ENCODE data around the gene ADARB2.
"Not testable (repeated sequence)": the region's sequence is repeated elsewhere in the genome, so short reads cannot be mapped to it uniquely, and the experiment has no call there.

Gene ADARB2

GRCh38 chr10:1169186-1169885 is 568.0 kb downstream of the ADARB2 start:
- no peak for DNase-seq (ENCODE audit: low read depth in 2 of 3, low spot score in 1 of 3)

DNA sequence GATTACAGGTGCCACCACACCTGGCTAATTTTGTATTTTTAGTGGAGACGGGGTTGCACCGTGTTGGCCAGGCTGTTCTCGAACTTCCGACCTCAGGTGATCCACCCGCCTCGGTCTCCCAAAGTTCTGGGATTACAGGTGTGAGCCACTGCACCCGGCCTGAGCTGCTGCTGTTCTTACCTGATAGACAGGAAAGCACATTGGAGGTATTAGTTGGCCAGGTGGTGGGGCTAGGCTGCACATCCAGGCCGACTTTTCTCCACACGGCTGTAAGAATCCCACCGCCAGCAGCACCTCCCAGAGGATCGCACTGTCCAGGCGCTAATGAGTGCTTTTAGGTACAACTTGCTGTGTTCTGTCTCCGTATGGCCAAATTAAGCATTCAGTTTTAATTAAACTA is 568.6 kb downstream of the ADARB2 start:
- DNase-seq (ENCODE audit: low read depth in 2 of 3, low spot score in 1 of 3) = no peak

GRCh38 chr10:1166828-1167275 is 570.5 kb downstream of the ADARB2 start:
- DNase-seq (ENCODE audit: low read depth in 2 of 3, low spot score in 1 of 3) = no peak

DNA sequence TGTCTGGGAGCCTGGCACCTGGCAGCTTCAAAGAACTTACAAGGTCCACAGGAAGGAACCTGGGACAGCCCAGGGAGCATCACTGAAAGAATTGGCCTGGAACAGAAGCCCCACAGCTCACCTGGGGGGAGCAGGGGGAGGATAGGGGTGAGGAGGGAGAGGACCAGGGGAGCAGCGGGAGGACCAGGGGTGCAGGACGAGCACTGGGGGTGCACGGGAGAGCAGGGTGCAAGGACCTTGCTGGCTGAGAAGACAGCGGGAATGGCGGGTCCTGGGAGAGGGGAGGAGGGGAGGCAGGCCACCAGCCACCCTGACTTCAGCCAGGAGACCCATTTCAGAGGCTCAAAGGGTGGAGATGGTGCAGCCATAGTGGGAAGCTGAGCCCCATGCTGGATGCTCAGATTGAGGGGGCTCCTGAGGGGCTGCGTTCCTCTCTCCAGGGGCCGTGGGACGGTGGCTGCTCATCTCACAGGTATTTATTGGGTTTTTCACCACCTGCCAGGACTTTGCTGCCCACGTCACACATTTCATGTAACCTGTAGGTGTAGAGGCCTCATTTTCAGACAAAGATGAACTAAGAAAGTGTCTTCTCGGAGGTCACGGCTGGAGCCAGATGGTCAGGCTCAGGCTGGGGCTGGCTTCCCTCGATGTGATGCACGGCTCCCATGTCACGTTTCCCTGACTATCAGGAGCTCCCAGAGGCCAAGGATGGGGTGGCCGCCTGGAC is 571.1 kb downstream of the ADARB2 start:
- no peak for DNase-seq (ENCODE audit: low read depth in 2 of 3, low spot score in 1 of 3)

GRCh38 chr10:1163831-1164230 is 573.5 kb downstream of the ADARB2 start:
- no peak for DNase-seq (ENCODE audit: low read depth in 2 of 3, low spot score in 1 of 3)

- no peak for DNase-seq (ENCODE audit: low read depth in 2 of 3, low spot score in 1 of 3)
Measured at GRCh38 chr10:1163204-1163660, 574.1 kb downstream of the ADARB2 start.

- no peak for DNase-seq (ENCODE audit: low read depth in 2 of 3, low spot score in 1 of 3)
Measured at GRCh38 chr10:1162481-1163203, 574.7 kb downstream of the ADARB2 start.

DNA sequence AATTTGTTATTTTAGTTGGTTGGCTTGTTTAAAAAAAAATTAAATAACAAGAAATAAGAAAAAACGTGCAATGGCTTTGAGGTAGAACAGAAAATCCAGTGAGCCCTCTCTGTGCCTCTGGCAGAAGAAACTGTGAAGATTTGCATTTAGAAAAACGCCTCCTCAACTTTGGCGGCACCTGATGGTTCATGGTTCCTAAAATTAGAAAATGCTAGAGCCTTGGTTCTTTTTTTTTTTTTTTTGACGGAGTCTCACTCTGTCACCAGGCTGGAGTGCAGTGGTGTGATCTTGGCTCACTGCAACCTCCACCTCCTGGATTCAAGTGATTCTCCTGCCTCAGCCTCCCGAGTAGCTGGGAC is 576.0 kb downstream of the ADARB2 start:
- not testable (repeated sequence) for DNase-seq (ENCODE audit: low read depth in 2 of 3, low spot score in 1 of 3)

DNA sequence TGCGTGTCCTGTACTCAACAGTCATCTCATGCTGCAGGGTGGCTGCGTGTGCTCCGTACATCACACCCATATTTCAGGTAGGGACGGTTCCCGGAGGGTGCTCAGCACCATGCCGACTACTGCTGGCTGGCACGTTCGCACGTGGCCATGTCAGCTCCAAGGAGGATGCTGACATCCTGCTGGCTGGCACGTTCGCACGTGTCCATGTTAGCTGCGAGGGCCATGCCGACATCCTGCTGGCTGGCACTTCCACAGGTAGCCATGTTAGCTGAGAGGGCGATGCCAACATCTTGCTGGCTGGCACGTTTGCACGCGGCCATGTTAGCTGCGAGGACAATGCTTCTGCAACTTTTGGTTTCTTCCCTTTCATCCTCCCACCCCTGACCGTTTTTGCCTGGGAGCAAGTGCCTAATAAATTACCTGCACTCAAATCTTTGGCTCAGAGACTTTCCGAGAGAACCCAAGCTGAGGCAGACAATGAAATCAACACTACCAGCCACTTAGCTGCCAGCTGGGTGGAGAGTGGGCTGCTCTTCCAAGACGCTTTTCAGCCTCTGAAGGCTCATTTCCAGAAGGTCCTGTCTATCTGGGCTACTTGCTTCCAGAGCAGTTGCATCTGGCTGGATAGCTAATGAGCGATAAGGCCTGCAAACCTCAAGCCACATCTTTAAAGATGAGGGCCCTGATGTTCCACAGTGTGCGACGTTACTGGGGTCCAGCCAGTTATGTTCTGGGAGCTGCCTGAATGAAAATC is 576.6 kb downstream of the ADARB2 start:
- DNase-seq (ENCODE audit: low read depth in 2 of 3, low spot score in 1 of 3) = no peak

DNA sequence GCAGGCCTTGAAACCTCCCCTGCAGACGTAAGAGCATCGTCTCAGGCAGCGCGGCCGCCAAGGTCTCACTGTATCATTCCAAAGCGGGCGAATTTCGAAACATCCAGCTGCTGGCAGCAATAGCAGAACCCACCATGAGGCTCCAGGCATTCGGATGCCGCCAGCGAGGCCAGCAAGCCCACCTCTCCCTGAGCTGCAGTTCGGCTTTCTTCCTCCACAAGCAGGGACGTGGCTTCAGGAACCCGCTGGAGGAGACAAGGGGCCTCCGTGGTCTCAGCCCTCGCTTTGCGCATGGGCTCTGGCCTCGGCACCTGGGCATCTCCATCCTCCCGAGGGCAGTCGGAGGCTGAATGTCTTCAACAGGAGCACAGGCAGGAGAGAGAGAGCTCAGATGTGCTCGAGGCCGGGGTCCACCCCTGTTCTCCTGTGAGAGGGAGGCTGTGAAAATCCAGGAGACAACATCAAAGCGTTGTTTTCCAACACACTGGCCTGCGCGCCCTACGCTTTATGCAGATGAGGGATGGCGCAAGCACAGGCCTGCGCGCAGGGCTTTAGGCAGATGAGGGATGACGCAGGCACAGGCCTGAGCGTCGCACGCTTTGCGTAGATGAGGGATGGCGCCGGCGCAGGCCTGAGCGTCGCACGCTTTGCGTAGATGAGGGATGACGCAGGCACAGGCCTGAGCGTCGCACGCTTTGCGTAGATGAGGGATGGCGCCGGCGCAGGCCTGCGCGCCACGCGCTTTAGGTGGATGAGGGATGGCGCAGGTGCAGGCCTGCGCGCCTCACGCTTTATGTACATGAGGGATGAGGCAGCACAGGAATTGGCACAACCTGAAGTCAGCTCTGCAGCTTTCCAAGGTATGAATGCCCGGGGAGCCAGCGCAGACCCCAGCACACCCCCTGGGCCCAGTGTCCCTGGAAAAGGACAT is 577.9 kb downstream of the ADARB2 start:
- no peak for DNase-seq (ENCODE audit: low read depth in 2 of 3, low spot score in 1 of 3)

DNA sequence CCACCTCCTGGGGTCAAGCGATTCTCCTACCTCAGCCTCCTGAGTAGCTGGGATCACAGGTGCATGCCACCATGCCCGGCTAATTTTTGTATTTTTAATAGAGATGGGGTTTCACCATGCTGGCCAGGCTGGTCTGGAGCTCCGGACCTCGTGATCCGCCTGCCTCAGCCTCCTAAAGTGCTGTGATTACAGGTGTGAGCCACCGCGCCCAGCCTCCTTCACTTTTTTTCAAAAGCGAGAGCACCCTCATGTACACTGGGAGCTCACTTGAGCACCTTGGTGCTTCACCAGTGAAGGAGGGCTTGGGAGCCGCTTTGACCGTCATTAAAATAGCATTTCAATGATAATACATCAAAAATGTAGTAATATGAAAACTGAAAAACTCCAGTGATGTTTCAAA is 578.8 kb downstream of the ADARB2 start:
- not testable (repeated sequence) for DNase-seq (ENCODE audit: low read depth in 2 of 3, low spot score in 1 of 3)

GRCh38 chr10:1158066-1158465 is 579.3 kb downstream of the ADARB2 start:
- DNase-seq (ENCODE audit: low read depth in 2 of 3, low spot score in 1 of 3) = no peak

GRCh38 chr10:1157615-1157933 is 579.8 kb downstream of the ADARB2 start:
- no peak for DNase-seq (ENCODE audit: low read depth in 2 of 3, low spot score in 1 of 3)

GRCh38 chr10:1156921-1157614 is 580.3 kb downstream of the ADARB2 start:
- no peak for DNase-seq (ENCODE audit: low read depth in 2 of 3, low spot score in 1 of 3)

- DNase-seq (ENCODE audit: low read depth in 2 of 3, low spot score in 1 of 3) = no peak
Measured at GRCh38 chr10:1156616-1156886, 580.8 kb downstream of the ADARB2 start.

- DNase-seq (ENCODE audit: low read depth in 2 of 3, low spot score in 1 of 3) = no peak
Measured at GRCh38 chr10:1155791-1156615, 581.3 kb downstream of the ADARB2 start.

GRCh38 chr10:1154531-1155295 is 582.6 kb downstream of the ADARB2 start:
- DNase-seq (ENCODE audit: low read depth in 2 of 3, low spot score in 1 of 3) = no peak

- DNase-seq (ENCODE audit: low read depth in 2 of 3, low spot score in 1 of 3) = no peak
Measured at GRCh38 chr10:1153805-1154351, 583.4 kb downstream of the ADARB2 start.
